OCI-LY1 (cell line): Measurements from ENCODE around the gene PRCD.

Experiments used
- EZH2 ChIP-seq: fragments of 200-600 bp; sonication (generic), shearing (Covaris generic); IDR thresholded peaks from 2 replicates; pipeline ENCODE4 v1.8.0; 2017; ENCODE audit warnings: borderline replicate concordance, mixed run types, mild to moderate bottlenecking, antibody characterized with exemption, low read length, moderate library complexity, mixed read lengths
- TF ChIP-seq, protein P1 (sequence below): fragments of 200-600 bp; sonication (generic), shearing (Covaris generic); IDR thresholded peaks from 2 replicates; pipeline ENCODE4 v1.5.1; 2017; ENCODE audit warnings: mild to moderate bottlenecking, antibody characterized with exemption, low read length, moderate library complexity, mixed read lengths

DNA sequence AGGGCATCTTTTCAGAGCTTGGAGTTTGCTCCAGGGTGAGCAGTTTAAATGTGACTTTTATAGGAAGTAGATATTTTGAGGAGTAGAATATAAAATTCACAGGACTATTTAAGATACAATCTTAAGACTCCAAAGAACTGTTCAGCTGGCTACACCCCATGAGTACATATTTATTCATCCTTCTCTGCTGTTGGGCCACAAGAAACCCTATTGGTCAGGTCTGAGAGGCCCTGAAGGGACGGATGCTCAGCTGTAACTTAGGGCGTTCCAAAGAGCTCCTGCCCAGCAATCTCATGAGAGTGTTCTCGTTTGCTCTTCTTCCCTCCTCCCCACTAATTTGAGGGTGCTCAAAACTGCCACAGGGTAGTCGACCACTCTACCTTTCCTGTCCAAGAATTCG, 38.5 kb downstream of the PRCD start:
- TF ChIP-seq, protein P1, sequence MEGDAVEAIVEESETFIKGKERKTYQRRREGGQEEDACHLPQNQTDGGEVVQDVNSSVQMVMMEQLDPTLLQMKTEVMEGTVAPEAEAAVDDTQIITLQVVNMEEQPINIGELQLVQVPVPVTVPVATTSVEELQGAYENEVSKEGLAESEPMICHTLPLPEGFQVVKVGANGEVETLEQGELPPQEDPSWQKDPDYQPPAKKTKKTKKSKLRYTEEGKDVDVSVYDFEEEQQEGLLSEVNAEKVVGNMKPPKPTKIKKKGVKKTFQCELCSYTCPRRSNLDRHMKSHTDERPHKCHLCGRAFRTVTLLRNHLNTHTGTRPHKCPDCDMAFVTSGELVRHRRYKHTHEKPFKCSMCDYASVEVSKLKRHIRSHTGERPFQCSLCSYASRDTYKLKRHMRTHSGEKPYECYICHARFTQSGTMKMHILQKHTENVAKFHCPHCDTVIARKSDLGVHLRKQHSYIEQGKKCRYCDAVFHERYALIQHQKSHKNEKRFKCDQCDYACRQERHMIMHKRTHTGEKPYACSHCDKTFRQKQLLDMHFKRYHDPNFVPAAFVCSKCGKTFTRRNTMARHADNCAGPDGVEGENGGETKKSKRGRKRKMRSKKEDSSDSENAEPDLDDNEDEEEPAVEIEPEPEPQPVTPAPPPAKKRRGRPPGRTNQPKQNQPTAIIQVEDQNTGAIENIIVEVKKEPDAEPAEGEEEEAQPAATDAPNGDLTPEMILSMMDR, result no peak
- TF ChIP-seq EZH2, result no peak
